Activated CD8-positive, alpha-beta T cell treated with anti-CD3 and anti-CD28 coated beads, Interleukin-2, amount 10 ng/mL, durations not matched to agents 7 days and 5 days (primary cell): ENCODE measurements around the gene IGF2BP2. TPM values are rescaled to one million over a fixed set of nuclear protein-coding genes. Genes with fewer than 3 reads are reported as not detected.
A peak's percentile ranks its signal among the peaks of the same experiment; 100 is the strongest.

Experiments used
- ATAC-seq: fragments of 150-1000 bp; cut with Tn5 transposase; one replicate; pipeline ENCODE4 v1.10.0; 2021; ENCODE audit warnings: moderate library complexity
- CTCF ChIA-PET: fragments of 350-600 bp; sonication (Branson Sonifier 250); formaldehyde crosslinking; loops from one replicate; lab custom pipeline; 2021; ENCODE audit warnings: antibody characterized with exemption; lab: Charles Lee
- POLR2A ChIA-PET: fragments of 350-600 bp; sonication (Branson Sonifier 250); formaldehyde crosslinking; loops from one replicate; lab custom pipeline; 2021; ENCODE audit warnings: antibody characterized with exemption; lab: Charles Lee
- DNase-seq: peaks from one replicate; pipeline ENCODE4 v3.0.0-alpha.2; 2020
- H3K27ac Mint-ChIP-seq: one replicate; pipeline ENCODE4 v1.8.0; 2021; ENCODE audit warnings: mild to moderate bottlenecking, mixed read lengths
- H3K27me3 Mint-ChIP-seq: one replicate; pipeline ENCODE4 v1.8.0; 2021; ENCODE audit warnings: low read depth, mixed read lengths
- H3K36me3 Mint-ChIP-seq: one replicate; pipeline ENCODE4 v1.8.0; 2021; ENCODE audit warnings: low read depth, mixed read lengths
- H3K4me1 Mint-ChIP-seq: one replicate; pipeline ENCODE4 v1.8.0; 2021; ENCODE audit warnings: low read depth, mixed read lengths
- H3K4me3 Mint-ChIP-seq: one replicate; pipeline ENCODE4 v1.8.0; 2021; ENCODE audit warnings: mild to moderate bottlenecking, mixed read lengths
- H3K9me3 Mint-ChIP-seq: one replicate; pipeline ENCODE4 v1.8.0; 2022; ENCODE audit warnings: mixed read lengths; ENCODE audit not compliant: insufficient read depth
- total RNA-seq, 2 experiments: library from RNA; stranded (reverse); gene quantifications; one replicate each; pipeline ENCODE4 v1.2.3, GENCODE V29; 2021

The IGF2BP2 gene
- total RNA-seq, 2 experiments from 2014 or later = 0.21 to 0.32 TPM

- Mint-ChIP-seq H3K27me3 (peaks cover 43% of the 10 kb centered on the region), H3K9me3 (no peaks in the 10 kb centered on the region), H3K27ac (no peak overlapping the region), H3K36me3 (no peaks in the 10 kb centered on the region), H3K4me3 (no peak overlapping the region), H3K4me1 (no peaks in the 10 kb centered on the region)
- ChIA-PET POLR2A (interaction anchor here (0.6 kb wide), 1 partner anchor 150 kb away, joined by 3 read pairs; no protein-coding TSS in a partner anchor), CTCF (interaction anchor here (1.6 kb wide), 1 partner anchor 10 kb away, joined by 3 read pairs; no protein-coding TSS in a partner anchor)
- ATAC-seq = no peak
- DNase-seq = no peak
Observed at GRCh38 chr3:185831195-185831594, 6.4 kb upstream of the IGF2BP2 start.

- ChIA-PET POLR2A (no interaction called here), CTCF (no interaction called here)
- Mint-ChIP-seq H3K9me3 (no peaks in the 10 kb centered on the region), H3K27ac (no peak overlapping the region), H3K4me1 (no peaks in the 10 kb centered on the region), H3K27me3 (peaks cover 47% of the 10 kb centered on the region), H3K36me3 (no peaks in the 10 kb centered on the region), H3K4me3 (no peak overlapping the region)
- no peak for DNase-seq
- no peak for ATAC-seq
Observed at GRCh38 chr3:185830018-185830797, 5.4 kb upstream of the IGF2BP2 start.

GRCh38 chr3:185828755-185829154, 3.9 kb upstream of the IGF2BP2 start:
- DNase-seq (no peak), ATAC-seq (no peak)
- Mint-ChIP-seq H3K27me3 (peaks cover 51% of the 10 kb centered on the region), H3K27ac (no peak overlapping the region), H3K9me3 (no peaks in the 10 kb centered on the region), H3K4me1 (peaks cover 6% of the 10 kb centered on the region), H3K4me3 (no peak overlapping the region), H3K36me3 (no peaks in the 10 kb centered on the region)
- ChIA-PET CTCF (no interaction called here), POLR2A (no interaction called here)

- DNase-seq (no peak), ATAC-seq (no peak)
- Mint-ChIP-seq H3K27me3 (peaks cover 57% of the 10 kb centered on the region), H3K9me3 (no peaks in the 10 kb centered on the region), H3K4me1 (peaks cover 11% of the 10 kb centered on the region), H3K36me3 (no peaks in the 10 kb centered on the region), H3K27ac (no peak overlapping the region), H3K4me3 (no peak overlapping the region)
- CTCF ChIA-PET = no interaction called here
- POLR2A ChIA-PET = no interaction called here
Observed at GRCh38 chr3:185827595-185828344, 2.9 kb upstream of the IGF2BP2 start.

- ATAC-seq (peak; percentile 63), DNase-seq (peak; percentile 60)
- Mint-ChIP-seq H3K27ac (no peak overlapping the region), H3K4me1 (peaks cover 11% of the 10 kb centered on the region), H3K9me3 (no peaks in the 10 kb centered on the region), H3K4me3 (peak overlapping the region; percentile 75), H3K27me3 (peaks cover 68% of the 10 kb centered on the region), H3K36me3 (no peaks in the 10 kb centered on the region)
- ChIA-PET CTCF (no interaction called here), POLR2A (no interaction called here)
Observed at GRCh38 chr3:185825639-185826481, 1.0 kb upstream of the IGF2BP2 start.

GRCh38 chr3:185824051-185825005, 514 bp downstream of the IGF2BP2 start:
- ATAC-seq (peak; percentile 17), DNase-seq (peak; percentile 28)
- Mint-ChIP-seq H3K36me3 (no peaks in the 10 kb centered on the region), H3K27me3 (peaks cover 65% of the 10 kb centered on the region), H3K9me3 (no peaks in the 10 kb centered on the region), H3K4me3 (peak overlapping the region; percentile 70), H3K27ac (peak overlapping the region; percentile 34), H3K4me1 (peaks cover 11% of the 10 kb centered on the region)
- ChIA-PET CTCF (no interaction called here), POLR2A (no interaction called here)

GRCh38 chr3:185823078-185824044, 1.5 kb downstream of the IGF2BP2 start:
- DNase-seq = peak; percentile 26
- ChIA-PET CTCF (interaction anchor here (1.0 to 1.5 kb wide), 2 partner anchors 19 to 120 kb away, joined by 3 to 8 read pairs; no protein-coding TSS in a partner anchor), POLR2A (no interaction called here)
- peak overlapping the region; percentile 70 for H3K4me3 Mint-ChIP-seq
- H3K9me3 Mint-ChIP-seq = no peaks in the 10 kb centered on the region
- H3K4me1 Mint-ChIP-seq = peaks cover 11% of the 10 kb centered on the region
- H3K36me3 Mint-ChIP-seq = no peaks in the 10 kb centered on the region
- H3K27me3 Mint-ChIP-seq = peaks cover 63% of the 10 kb centered on the region
- H3K27ac Mint-ChIP-seq = no peak overlapping the region
- peak; percentile 30 for ATAC-seq

- ChIA-PET CTCF (interaction anchor here (0.6 to 1.5 kb wide), 5 partner anchors 9 to 121 kb away, joined by 3 to 8 read pairs (median 3); no protein-coding TSS in a partner anchor), POLR2A (no interaction called here)
- Mint-ChIP-seq H3K27me3 (peaks cover 58% of the 10 kb centered on the region), H3K36me3 (no peaks in the 10 kb centered on the region), H3K9me3 (no peaks in the 10 kb centered on the region), H3K27ac (no peak overlapping the region), H3K4me1 (peaks cover 11% of the 10 kb centered on the region), H3K4me3 (peak overlapping the region; percentile 70)
- ATAC-seq (no peak), DNase-seq (no peak)
Observed at GRCh38 chr3:185822221-185823000, 2.4 kb downstream of the IGF2BP2 start.

- Mint-ChIP-seq H3K36me3 (no peaks in the 10 kb centered on the region), H3K27ac (no peak overlapping the region), H3K27me3 (peaks cover 47% of the 10 kb centered on the region), H3K4me1 (peaks cover 11% of the 10 kb centered on the region), H3K9me3 (no peaks in the 10 kb centered on the region), H3K4me3 (no peak overlapping the region)
- DNase-seq (no peak), ATAC-seq (no peak)
- POLR2A ChIA-PET = no interaction called here
- CTCF ChIA-PET = interaction anchor here (1.3 to 1.4 kb wide), 2 partner anchors 10 to 122 kb away, joined by 3 read pairs; no protein-coding TSS in a partner anchor
Observed at GRCh38 chr3:185820973-185821758, 3.7 kb downstream of the IGF2BP2 start.
